NCI-H2196 (cell line): ENCODE measurements around the gene AMBRA1.
A peak's percentile ranks its signal among the peaks of the same experiment; 100 is the strongest.

Experiments
- DNase-seq: peaks from one replicate; lab custom pipeline; 2025; ENCODE audit not compliant: unreplicated experiment; lab: John Stamatoyannopoulos, UW

The AMBRA1 gene

GRCh38 chr11:46408407-46408986, 185.3 kb downstream of the AMBRA1 start:
- DNase-seq: no peak

GRCh38 chr11:46407635-46408034, 186.2 kb downstream of the AMBRA1 start:
- DNase-seq: no peak

GRCh38 chr11:46404476-46405017, 189.3 kb downstream of the AMBRA1 start:
- no peak for DNase-seq

GRCh38 chr11:46402957-46403902, 190.6 kb downstream of the AMBRA1 start:
- DNase-seq: no peak

- no peak for DNase-seq
These were observed 196.3 kb downstream of the AMBRA1 start for GRCh38 chr11:46397526-46397925.

- no peak for DNase-seq
These were observed 200.1 kb downstream of the AMBRA1 start for GRCh38 chr11:46393759-46394158.

- no peak for DNase-seq
These were observed 200.6 kb downstream of the AMBRA1 start for GRCh38 chr11:46393231-46393616.

GRCh38 chr11:46392421-46393230, 201.2 kb downstream of the AMBRA1 start:
- peak; percentile 51 for DNase-seq

GRCh38 chr11:46391578-46392420, 202.0 kb downstream of the AMBRA1 start, which contains the start of gene CHRM4:
TSS of gene CHRM4 (minus strand) at chr11:46391776. CDS start at chr11:46386557, 5,219 bp downstream.
- peak; percentile 90 for DNase-seq

- no peak for DNase-seq
These were observed 202.6 kb downstream of the AMBRA1 start for GRCh38 chr11:46391186-46391577.

- no peak for DNase-seq
These were observed 203.3 kb downstream of the AMBRA1 start for GRCh38 chr11:46390331-46391171.

- peak; percentile 53 for DNase-seq
These were observed 204.1 kb downstream of the AMBRA1 start for GRCh38 chr11:46389450-46390330.

- DNase-seq: no peak
These were observed 205.0 kb downstream of the AMBRA1 start for GRCh38 chr11:46388619-46389449.

- no peak for DNase-seq
These were observed 205.8 kb downstream of the AMBRA1 start for GRCh38 chr11:46387919-46388618.

GRCh38 chr11:46387456-46387855, 206.4 kb downstream of the AMBRA1 start:
- DNase-seq: no peak

- no peak for DNase-seq
These were observed 207.1 kb downstream of the AMBRA1 start for GRCh38 chr11:46386674-46387073.
